ENCODE measurements around the gene VAV2. TPM values are rescaled to one million over a fixed set of nuclear protein-coding genes. Genes with fewer than 3 reads are reported as not detected.

Gene VAV2
- total RNA-seq, 2 experiments from 2014 or later = 11.0 to 27.8 TPM

- H3K9me3 ChIP-seq (ENCODE audit: low read length) = no peaks in the 10 kb centered on the region
- no peaks in the 10 kb centered on the region for H3K4me1 ChIP-seq (ENCODE audit: insufficient read depth, low read length, poor library complexity, severe bottlenecking)
- intact Hi-C loops (cut with micrococcal nuclease; ENCODE audit: unreplicated experiment) = no loop called here
- no peaks in the 10 kb centered on the region for H3K36me3 ChIP-seq (ENCODE audit: insufficient read depth, low read length)
- no peak for DNase-seq (ENCODE audit: low spot score)
- TF ChIP-seq CTCF (conservative IDR thresholded peaks at IDR 0.05; ENCODE audit: low read length) = no peak
- no peak for TF ChIP-seq EZH2phosphoT487 (IDR thresholded peaks at IDR 0.05; ENCODE audit: borderline replicate concordance, low read depth, low read length)
- no peaks in the 10 kb centered on the region for H3K79me2 ChIP-seq (ENCODE audit: insufficient read depth, low read depth, low read length)
- no peak overlapping the region for H3K4me3 ChIP-seq (ENCODE audit: low read depth, low read length, poor library complexity, severe bottlenecking)
- H4K20me1 ChIP-seq (ENCODE audit: insufficient read depth, low read length) = no peaks in the 10 kb centered on the region
- no peaks in the 10 kb centered on the region for H3K9me2 ChIP-seq (ENCODE audit: insufficient read depth, low read length)
- POLR2A ChIA-PET = no interaction called here
- CTCF ChIA-PET (ENCODE audit: unreplicated experiment) = no interaction called here
- no peak overlapping the region for H3K4me2 ChIP-seq (ENCODE audit: low read length)
- no peak overlapping the region for H3K27ac ChIP-seq (ENCODE audit: low read depth, low read length, poor library complexity, severe bottlenecking)
- BruUV-seq (replicated peaks) = no TSS peak
- no peak overlapping the region for H2AFZ ChIP-seq (ENCODE audit: low read length)
Measured at GRCh38 chr9:133836818-133837217, 155.3 kb downstream of the VAV2 start.

GRCh38 chr9:133836001-133836758 is 155.9 kb downstream of the VAV2 start:
- H3K4me3 ChIP-seq (ENCODE audit: low read depth, low read length, poor library complexity, severe bottlenecking) = no peak overlapping the region
- no peaks in the 10 kb centered on the region for H4K20me1 ChIP-seq (ENCODE audit: insufficient read depth, low read length)
- H3K9me2 ChIP-seq (ENCODE audit: insufficient read depth, low read length) = no peaks in the 10 kb centered on the region
- no peak overlapping the region for H3K27ac ChIP-seq (ENCODE audit: low read depth, low read length, poor library complexity, severe bottlenecking)
- DNase-seq (ENCODE audit: low spot score) = no peak
- POLR2A ChIA-PET = no interaction called here
- no peaks in the 10 kb centered on the region for H3K9me3 ChIP-seq (ENCODE audit: low read length)
- no peak overlapping the region for H2AFZ ChIP-seq (ENCODE audit: low read length)
- H3K79me2 ChIP-seq (ENCODE audit: insufficient read depth, low read depth, low read length) = no peaks in the 10 kb centered on the region
- H3K36me3 ChIP-seq (ENCODE audit: insufficient read depth, low read length) = no peaks in the 10 kb centered on the region
- TF ChIP-seq EZH2phosphoT487 (IDR thresholded peaks at IDR 0.05; ENCODE audit: borderline replicate concordance, low read depth, low read length) (no peak), CTCF (conservative IDR thresholded peaks at IDR 0.05; ENCODE audit: low read length) (no peak)
- H3K4me1 ChIP-seq (ENCODE audit: insufficient read depth, low read length, poor library complexity, severe bottlenecking) = no peaks in the 10 kb centered on the region
- no TSS peak for BruUV-seq (replicated peaks)
- intact Hi-C loops (cut with micrococcal nuclease; ENCODE audit: unreplicated experiment) = no loop called here
- CTCF ChIA-PET (ENCODE audit: unreplicated experiment) = no interaction called here
- no peak overlapping the region for H3K4me2 ChIP-seq (ENCODE audit: low read length)

- no peak overlapping the region for H3K4me3 ChIP-seq (ENCODE audit: low read depth, low read length, poor library complexity, severe bottlenecking)
- DNase-seq (ENCODE audit: low spot score) = no peak
- TF ChIP-seq CTCF (conservative IDR thresholded peaks at IDR 0.05; ENCODE audit: low read length) (no peak), EZH2phosphoT487 (IDR thresholded peaks at IDR 0.05; ENCODE audit: borderline replicate concordance, low read depth, low read length) (no peak)
- H3K4me2 ChIP-seq (ENCODE audit: low read length) = no peak overlapping the region
- H2AFZ ChIP-seq (ENCODE audit: low read length) = no peak overlapping the region
- intact Hi-C loops (cut with micrococcal nuclease; ENCODE audit: unreplicated experiment) = no loop called here
- no peaks in the 10 kb centered on the region for H3K36me3 ChIP-seq (ENCODE audit: insufficient read depth, low read length)
- no peak overlapping the region for H3K27ac ChIP-seq (ENCODE audit: low read depth, low read length, poor library complexity, severe bottlenecking)
- POLR2A ChIA-PET = no interaction called here
- H3K9me2 ChIP-seq (ENCODE audit: insufficient read depth, low read length) = no peaks in the 10 kb centered on the region
- H3K9me3 ChIP-seq (ENCODE audit: low read length) = no peaks in the 10 kb centered on the region
- BruUV-seq (replicated peaks) = no TSS peak
- H3K79me2 ChIP-seq (ENCODE audit: insufficient read depth, low read depth, low read length) = no peaks in the 10 kb centered on the region
- CTCF ChIA-PET (ENCODE audit: unreplicated experiment) = no interaction called here
- no peaks in the 10 kb centered on the region for H4K20me1 ChIP-seq (ENCODE audit: insufficient read depth, low read length)
- no peaks in the 10 kb centered on the region for H3K4me1 ChIP-seq (ENCODE audit: insufficient read depth, low read length, poor library complexity, severe bottlenecking)
Measured at GRCh38 chr9:133835262-133835901, 156.7 kb downstream of the VAV2 start.
